Endothelial cell of umbilical vein (primary cell): ENCODE measurements around the gene LATS2.

Source experiments
- CTCF ChIP-seq, 2 donors: IDR thresholded peaks; 1 replicate in 1 of 2; 2 replicates in 1 of 2; pipeline ENCODE4 v1.5.1; 2011; ENCODE audit warnings: low read length in 2 of 2, mild to moderate bottlenecking in 2 of 2, moderate library complexity in 2 of 2, control low read depth in 1 of 2, inconsistent platforms in 1 of 2, low read depth in 1 of 2; ENCODE audit not compliant: insufficient read depth in 1 of 2; ENCODE audit errors: extremely low read depth in 1 of 2
- JUN ChIP-seq: IDR thresholded peaks from 2 replicates; pipeline ENCODE4 v1.6.1; 2011; ENCODE audit warnings: borderline replicate concordance, low read depth; ENCODE audit not compliant: insufficient read length, insufficient read depth
- POLR2A ChIP-seq: IDR thresholded peaks from 2 replicates; pipeline ENCODE4 v1.6.1; 2012; ENCODE audit warnings: low read depth, mild to moderate bottlenecking, control low read depth, low read length
- POLR2AphosphoS5 ChIP-seq: IDR thresholded peaks from 2 replicates; pipeline ENCODE4 v1.6.1; 2012; ENCODE audit warnings: low read depth, mild to moderate bottlenecking, control low read depth, low read length, moderate library complexity; ENCODE audit not compliant: insufficient read depth

- no peak for TF ChIP-seq CTCF (IDR thresholded peaks at IDR 0.05; ENCODE audit: extremely low read depth in 1 of 2, insufficient read depth in 1 of 2, low read depth in 1 of 2, low read length in 2 of 2)
- TF ChIP-seq JUN, result no peak
- TF ChIP-seq POLR2A, result no peak
- TF ChIP-seq POLR2AphosphoS5, result no peak
Observed at GRCh38 chr13:20995245-20995838, 66.0 kb downstream of the LATS2 start.
